B cell (primary cell): ENCODE results near the gene RHBDL1. TPM values are rescaled to one million over a fixed set of nuclear protein-coding genes. Genes with fewer than 3 reads are reported as not detected.

ENCODE experiments used
- ATAC-seq: fragments of 200-7000 bp; cut with Tn5 transposase; one replicate; pipeline ENCODE4 v1.10.0; 2021; ENCODE audit warnings: low read depth, mild to moderate bottlenecking, moderate number of reproducible peaks, moderate library complexity
- CTCF ChIA-PET: fragments of 350-600 bp; sonication (Branson Sonifier 250); formaldehyde crosslinking; loops from one replicate; lab custom pipeline; 2021; ENCODE audit warnings: antibody characterized with exemption, inconsistent platforms; lab: Charles Lee
- POLR2A ChIA-PET: fragments of 350-600 bp; sonication (Branson Sonifier 250); formaldehyde crosslinking; loops from one replicate; lab custom pipeline; 2021; ENCODE audit warnings: antibody characterized with exemption; lab: Charles Lee
- DNase-seq: peaks from one replicate; pipeline ENCODE4 v3.0.0; 2013
- H2AFZ ChIP-seq: 2 replicates; pipeline ENCODE4 v1.6.1; 2012; ENCODE audit warnings: mild to moderate bottlenecking, low read depth, low read length; ENCODE audit not compliant: insufficient read depth, poor library complexity, severe bottlenecking
- H3K27ac ChIP-seq, 2 donors: 1 replicate in 1 of 2; 2 replicates in 1 of 2; pipeline ENCODE4 v1.5.1; 2012 to 2013; ENCODE audit warnings: low read length in 2 of 2, mild to moderate bottlenecking in 2 of 2, moderate library complexity in 1 of 2
- H3K27me3 ChIP-seq, 4 experiments: fragments of 200-600 bp in 1 of 4; sonication (generic) in 1 of 4; replicated peaks in 1 of 4; 1 replicate in 2 of 4; 2 replicates in 2 of 4; pipeline versions ENCODE4 v1.6.1 to v1.7.0; 2013 to 2016; ENCODE audit warnings: low read length in 3 of 4, mild to moderate bottlenecking in 2 of 4, mixed read lengths in 1 of 4, moderate library complexity in 1 of 4; ENCODE audit not compliant: insufficient read depth in 4 of 4, control insufficient read depth in 3 of 4; ENCODE audit errors: control extremely low read depth in 1 of 4
- H3K36me3 ChIP-seq, 2 experiments: replicated peaks in 1 of 2; 1 replicate in 1 of 2; 2 replicates in 1 of 2; pipeline versions ENCODE4 v1.6.1 to v1.7.1; 2013; ENCODE audit warnings: low read length in 1 of 2; ENCODE audit not compliant: insufficient read depth in 2 of 2, control insufficient read depth in 1 of 2; ENCODE audit errors: control extremely low read depth in 1 of 2, extremely low read depth in 1 of 2
- H3K4me1 ChIP-seq, 2 donors: fragments of 200-600 bp in 1 of 2; sonication (generic) in 1 of 2; 1 replicate in 1 of 2; 2 replicates in 1 of 2; pipeline versions ENCODE4 v1.5.1 to v1.6.1; 2013 to 2017; ENCODE audit warnings: low read length in 2 of 2; ENCODE audit not compliant: control insufficient read depth in 2 of 2, insufficient read depth in 2 of 2
- H3K4me2 ChIP-seq: replicated peaks from 2 replicates; pipeline ENCODE3; 2012; ENCODE audit warnings: mild to moderate bottlenecking, low read depth, low read length; ENCODE audit not compliant: poor library complexity, severe bottlenecking
- H3K4me3 ChIP-seq, 5 experiments: fragments of 200-600 bp in 1 of 5; sonication (generic) in 1 of 5; 1 replicate in 3 of 5; 2 replicates in 2 of 5; pipeline versions ENCODE4 v1.5.1 to v1.7.0; 2011 to 2016; ENCODE audit warnings: low read length in 4 of 5, mild to moderate bottlenecking in 4 of 5, low read depth in 2 of 5, control low read depth in 1 of 5, moderate library complexity in 1 of 5; ENCODE audit not compliant: insufficient read depth in 1 of 5; ENCODE audit errors: control extremely low read depth in 1 of 5, extremely low read depth in 1 of 5
- H3K79me2 ChIP-seq: fragments of 200-600 bp; sonication (generic); one replicate; pipeline ENCODE4 v1.6.0; 2016; ENCODE audit warnings: low read length; ENCODE audit not compliant: control insufficient read depth, insufficient read depth
- H3K9ac ChIP-seq: fragments of 200-600 bp; sonication (generic); 2 replicates; pipeline ENCODE4 v1.6.1; 2017; ENCODE audit warnings: mild to moderate bottlenecking, low read length, moderate library complexity
- H3K9me3 ChIP-seq, 3 donors: one replicate each; pipeline versions ENCODE4 v1.6.1 to v1.7.1; 2013; ENCODE audit warnings: low read length in 2 of 3; ENCODE audit not compliant: control insufficient read depth in 2 of 3, insufficient read depth in 1 of 3; ENCODE audit errors: control extremely low read depth in 1 of 3
- H4K20me1 ChIP-seq: 2 replicates; pipeline ENCODE4 v1.6.0; 2012; ENCODE audit warnings: mild to moderate bottlenecking, low read length; ENCODE audit not compliant: insufficient read depth, control insufficient read depth, poor library complexity, severe bottlenecking
- H3K27ac Mint-ChIP-seq: one replicate; pipeline ENCODE4 v1.8.0; 2021; ENCODE audit warnings: mixed read lengths
- H3K27me3 Mint-ChIP-seq: one replicate; pipeline ENCODE4 v1.8.0; 2021; ENCODE audit warnings: mixed read lengths
- H3K4me1 Mint-ChIP-seq: one replicate; pipeline ENCODE4 v1.8.0; 2021; ENCODE audit warnings: mixed read lengths
- H3K4me3 Mint-ChIP-seq: one replicate; pipeline ENCODE4 v1.8.0; 2021; ENCODE audit warnings: mixed read lengths
- H3K9me3 Mint-ChIP-seq: one replicate; pipeline ENCODE4 v1.8.0; 2022; ENCODE audit warnings: mixed read lengths; ENCODE audit not compliant: insufficient read depth
- EZH2 ChIP-seq: IDR thresholded peaks from 2 replicates; pipeline ENCODE4 v1.6.1; 2012; ENCODE audit warnings: borderline replicate concordance, low read depth, mild to moderate bottlenecking, moderate library complexity, low read length; ENCODE audit not compliant: insufficient read depth, poor library complexity, severe bottlenecking
- WGBS: methylation state at CpG from one replicate; pipeline ENCODE4 v1.1.5; 2013; ENCODE audit warnings: missing lambda C conversion rate; ENCODE audit not compliant: insufficient coverage; 5-methylcytosine and 5-hydroxymethylcytosine counted together
- intact Hi-C: fragments of 100-400 bp; cut with micrococcal nuclease; formaldehyde crosslinking; loops from one replicate; pipeline ENCODE4 v1.10.0; 2022
- polyA plus RNA-seq: library from polyadenylated mRNA; depleted of rRNA; stranded (reverse); fragments of >200 nt; gene quantifications from 2 replicates; pipeline ENCODE4 v1.2.3, GENCODE V29; 2012
- total RNA-seq, 2 donors: library from RNA; stranded (reverse); fragments of 120-200 nt in 1 of 2; gene quantifications; 1 replicate in 1 of 2; 2 replicates in 1 of 2; pipeline versions ENCODE4 v1.2.3 to v1.2.4, GENCODE V29; 2013 to 2022
- TF ChIP-seq, protein P1 (sequence below): fragments of 200-600 bp; IDR thresholded peaks from one replicate; pipeline ENCODE4 v1.8.0; 2022; ENCODE audit warnings: antibody characterized with exemption, mild to moderate bottlenecking

The RHBDL1 gene
- total and polyA plus RNA-seq, 2 donors (not counting 1 experiment from before 2014, with no cell fraction given): 0.76 to 1.6 TPM

DNA sequence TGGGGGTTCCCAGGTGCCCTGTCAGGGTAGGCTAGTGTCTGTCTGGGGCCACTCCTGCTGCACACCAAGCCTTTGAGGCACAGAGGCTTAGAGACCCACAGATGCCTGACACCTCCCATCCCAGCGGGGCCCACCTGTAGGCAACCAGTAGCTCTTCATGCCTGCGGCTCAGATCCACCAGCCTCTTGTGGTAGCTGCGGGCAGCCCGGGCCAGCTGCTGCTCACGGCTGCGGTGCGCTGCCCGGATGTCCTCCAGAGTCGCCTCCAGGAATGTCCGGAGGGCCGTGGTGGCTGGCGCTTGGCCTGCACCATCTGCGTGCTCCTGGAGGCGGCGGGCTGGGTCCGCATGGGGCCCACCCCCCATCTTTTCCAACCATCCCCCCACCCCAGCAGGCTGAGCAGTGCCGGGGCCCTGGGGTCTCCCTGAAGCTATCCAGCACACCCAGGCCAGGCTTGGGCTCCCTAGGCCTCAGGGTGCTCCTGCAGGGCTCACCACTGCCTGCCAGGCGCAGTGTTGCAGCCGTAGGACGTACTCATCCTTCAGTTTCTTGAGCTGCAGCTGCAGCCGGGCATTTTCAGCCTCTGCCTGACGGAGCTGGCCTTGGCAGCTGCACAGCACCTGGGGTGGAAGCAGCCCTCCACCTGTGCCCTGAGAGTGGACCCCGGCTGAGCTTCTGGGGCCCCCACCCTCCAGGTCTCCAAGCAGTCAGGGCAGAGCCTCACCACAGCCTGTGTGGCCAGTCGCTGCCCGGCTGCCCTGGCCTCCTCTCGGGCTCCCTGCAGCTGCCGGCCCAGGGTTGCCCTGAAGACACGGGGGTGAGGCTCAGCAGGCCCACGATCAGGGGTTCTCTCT lies 48.9 kb downstream of the RHBDL1 start:
- intact Hi-C loops: loop anchor here (5.0 kb wide), 2 partner anchors 42 to 888 kb away; partner anchors contain the start of genes CRAMP1, IFT140, JMJD8 and STUB1
- Mint-ChIP-seq H3K9me3 (no peaks in the 10 kb centered on the region), H3K27ac (no peak overlapping the region), H3K4me1 (peaks cover 25% of the 10 kb centered on the region), H3K27me3 (no peaks in the 10 kb centered on the region), H3K4me3 (no peak overlapping the region)
- Histone ChIP-seq H3K9ac (no peak overlapping the region), H3K79me2 (no peaks in the 10 kb centered on the region), H3K27ac (no peak overlapping the region), H3K27me3 (no peaks in the 10 kb centered on the region), H4K20me1 (peaks cover 19% of the 10 kb centered on the region), H3K4me1 (peaks cover 25 to 50% of the 10 kb centered on the region in 2 donors), H3K4me2 (no peak overlapping the region), H3K36me3 (no peaks in the 10 kb centered on the region), H2AFZ (no peak overlapping the region), H3K9me3 (peaks cover 0 to 3% (median 0%) of the 10 kb centered on the region in 3 donors), H3K4me3 (no peak overlapping the region)
- CTCF ChIA-PET: interaction anchor here (1.2 to 1.4 kb wide), 2 partner anchors 12 to 16 kb away, joined by 3 to 5 read pairs; partner anchors contain the start of gene CIAO3
- 72% methylated on average over 26 of the region's 29 CpGs for WGBS
- DNase-seq (no peak), ATAC-seq (no peak)
- no peak for TF ChIP-seq EZH2
- TF ChIP-seq, protein P1, sequence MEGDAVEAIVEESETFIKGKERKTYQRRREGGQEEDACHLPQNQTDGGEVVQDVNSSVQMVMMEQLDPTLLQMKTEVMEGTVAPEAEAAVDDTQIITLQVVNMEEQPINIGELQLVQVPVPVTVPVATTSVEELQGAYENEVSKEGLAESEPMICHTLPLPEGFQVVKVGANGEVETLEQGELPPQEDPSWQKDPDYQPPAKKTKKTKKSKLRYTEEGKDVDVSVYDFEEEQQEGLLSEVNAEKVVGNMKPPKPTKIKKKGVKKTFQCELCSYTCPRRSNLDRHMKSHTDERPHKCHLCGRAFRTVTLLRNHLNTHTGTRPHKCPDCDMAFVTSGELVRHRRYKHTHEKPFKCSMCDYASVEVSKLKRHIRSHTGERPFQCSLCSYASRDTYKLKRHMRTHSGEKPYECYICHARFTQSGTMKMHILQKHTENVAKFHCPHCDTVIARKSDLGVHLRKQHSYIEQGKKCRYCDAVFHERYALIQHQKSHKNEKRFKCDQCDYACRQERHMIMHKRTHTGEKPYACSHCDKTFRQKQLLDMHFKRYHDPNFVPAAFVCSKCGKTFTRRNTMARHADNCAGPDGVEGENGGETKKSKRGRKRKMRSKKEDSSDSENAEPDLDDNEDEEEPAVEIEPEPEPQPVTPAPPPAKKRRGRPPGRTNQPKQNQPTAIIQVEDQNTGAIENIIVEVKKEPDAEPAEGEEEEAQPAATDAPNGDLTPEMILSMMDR: no peak
- POLR2A ChIA-PET: interaction anchor here (0.6 to 2.2 kb wide), 3 partner anchors 9 to 14 kb away, joined by 3 to 11 read pairs (median 3); partner anchors contain the start of gene METRN
